Stimulated activated CD4-positive, alpha-beta T cell treated with anti-CD3 and anti-CD28 coated beads, Interleukin-1b, Interleukin-23, amount 100 ng/mL, for 24 hours (primary cell): ENCODE data around the gene SIRT6.
"Not testable (repeated sequence)": the region's sequence is repeated elsewhere in the genome, so short reads cannot be mapped to it uniquely, and the experiment has no call there.

Experiments used
- DNase-seq, 4 experiments: peaks; one replicate each; pipeline ENCODE4 v3.0.0-alpha.2; 2020; ENCODE audit warnings: low read depth in 4 of 4, low spot score in 1 of 4

The SIRT6 gene

GRCh38 chr19:4182084-4182810 is at the start of gene SIRT6, which contains the start of gene ANKRD24:
TSS of gene SIRT6 (minus strand) at chr19:4182563. CDS start at chr19:4182539, 24 bp downstream.
TSS of gene ANKRD24 (plus strand) at chr19:4182689. CDS start at chr19:4186426, 3,737 bp downstream.
- DNase-seq = peak; percentile 82 to 94 (median 91)

- not testable (repeated sequence) for DNase-seq
Observed at GRCh38 chr19:4232139-4232538, 49.8 kb upstream of the SIRT6 start.

GRCh38 chr19:4231521-4231920 is 49.2 kb upstream of the SIRT6 start:
- DNase-seq = not testable (repeated sequence)

GRCh38 chr19:4230237-4230636 is 47.9 kb upstream of the SIRT6 start:
- DNase-seq = not testable (repeated sequence)

GRCh38 chr19:4229179-4229931 is 47.0 kb upstream of the SIRT6 start, which contains the start of gene EBI3:
TSS of gene EBI3 (plus strand) at chr19:4229523. CDS start at chr19:4229551, 28 bp downstream.
- DNase-seq = peak in 3 of 4 experiments; percentile 19 to 67 (median 25)

- DNase-seq = no peak
Observed at GRCh38 chr19:4228765-4229178, 46.4 kb upstream of the SIRT6 start.

GRCh38 chr19:4227771-4228170 is 45.4 kb upstream of the SIRT6 start:
- no peak for DNase-seq

GRCh38 chr19:4225885-4226284 is 43.5 kb upstream of the SIRT6 start:
- DNase-seq = no peak

- no peak for DNase-seq
Observed at GRCh38 chr19:4224470-4224869, 42.1 kb upstream of the SIRT6 start.

GRCh38 chr19:4220188-4220587 is 37.8 kb upstream of the SIRT6 start:
- DNase-seq = no peak

GRCh38 chr19:4218523-4218922 is 36.2 kb upstream of the SIRT6 start:
- not testable (repeated sequence) for DNase-seq

- DNase-seq = no peak
Observed at GRCh38 chr19:4217429-4218264, 35.3 kb upstream of the SIRT6 start.

- DNase-seq = no peak
Observed at GRCh38 chr19:4216846-4217245, 34.5 kb upstream of the SIRT6 start.

- no peak for DNase-seq
Observed at GRCh38 chr19:4215807-4216206, 33.4 kb upstream of the SIRT6 start.

- DNase-seq = no peak
Observed at GRCh38 chr19:4213116-4213515, 30.8 kb upstream of the SIRT6 start.

GRCh38 chr19:4210166-4210731 is 27.9 kb upstream of the SIRT6 start:
- no peak for DNase-seq

GRCh38 chr19:4208385-4209094 is 26.2 kb upstream of the SIRT6 start:
- no peak for DNase-seq

GRCh38 chr19:4206818-4207484 is 24.6 kb upstream of the SIRT6 start:
- DNase-seq = no peak

- DNase-seq = no peak
Observed at GRCh38 chr19:4201798-4202197, 19.4 kb upstream of the SIRT6 start.
